Ishikawa (cell line): Measurements from ENCODE around the gene MCAT.

Source experiments
- CEBPB ChIP-seq: IDR thresholded peaks from 2 replicates; pipeline ENCODE4 v1.6.1; 2012
- EP300 ChIP-seq: IDR thresholded peaks from 2 replicates; pipeline ENCODE4 v1.6.1; 2012; ENCODE audit warnings: borderline replicate concordance
- FOXM1 ChIP-seq: IDR thresholded peaks from 2 replicates; pipeline ENCODE4 v1.6.1; 2012; ENCODE audit warnings: low read depth, borderline replicate concordance
- RAD21 ChIP-seq: IDR thresholded peaks from 2 replicates; pipeline ENCODE4 v1.6.1; 2012; ENCODE audit warnings: low read depth
- TEAD4 ChIP-seq: IDR thresholded peaks from 2 replicates; pipeline ENCODE4 v1.6.1; 2012
- YY1 ChIP-seq: IDR thresholded peaks from 2 replicates; pipeline ENCODE4 v1.6.1; 2012; ENCODE audit warnings: low read depth
- TF ChIP-seq, protein P1 (sequence below): IDR thresholded peaks from 2 replicates; pipeline ENCODE4 v1.6.1; 2012; ENCODE audit warnings: low read depth, mild to moderate bottlenecking
- TF ChIP-seq, protein P2 (sequence below): IDR thresholded peaks from 2 replicates; pipeline ENCODE4 v1.6.1; 2012

DNA sequence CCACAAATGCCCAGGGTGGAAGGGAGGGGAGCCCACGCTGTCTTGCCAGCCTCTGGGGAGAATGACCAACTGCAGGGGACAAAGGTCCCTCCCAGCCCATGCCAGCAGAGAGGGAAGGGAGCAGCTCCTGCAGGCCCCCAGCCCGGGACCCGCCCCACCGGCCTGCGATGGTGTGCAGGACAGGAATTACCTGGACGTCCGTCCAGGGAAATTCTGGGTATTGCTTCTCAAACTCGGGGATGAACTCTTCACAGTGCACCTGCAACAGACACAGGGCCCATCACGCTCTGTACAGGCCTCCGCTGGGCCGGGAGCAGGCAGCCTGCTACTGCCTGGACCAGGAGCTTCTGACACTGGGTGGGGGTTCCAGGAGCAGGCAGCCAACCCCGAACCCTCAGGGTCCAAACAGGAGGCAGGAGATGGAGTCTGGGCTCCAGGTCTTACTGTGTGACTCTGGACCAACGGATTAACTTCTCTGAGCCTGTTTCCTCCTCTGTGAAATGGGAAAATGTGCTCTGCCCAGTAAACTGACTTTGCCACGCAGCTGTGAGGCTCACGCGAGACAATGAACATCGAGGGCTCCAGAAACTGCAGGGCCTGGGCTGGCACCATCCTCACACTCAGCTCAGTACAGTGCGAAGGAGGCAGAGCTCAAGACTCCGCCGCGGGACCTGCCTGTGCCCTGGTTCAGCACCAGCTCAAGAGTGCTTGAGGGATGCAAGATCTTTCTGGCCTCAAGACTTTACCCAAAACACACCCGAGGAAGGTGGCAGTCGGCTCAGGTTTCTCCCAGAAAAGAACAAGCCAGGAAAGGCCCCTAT lies 26.3 kb upstream of the MCAT start:
- TF ChIP-seq TEAD4, result no peak
- no peak for TF ChIP-seq YY1
- TF ChIP-seq FOXM1, result no peak
- TF ChIP-seq, protein P1, sequence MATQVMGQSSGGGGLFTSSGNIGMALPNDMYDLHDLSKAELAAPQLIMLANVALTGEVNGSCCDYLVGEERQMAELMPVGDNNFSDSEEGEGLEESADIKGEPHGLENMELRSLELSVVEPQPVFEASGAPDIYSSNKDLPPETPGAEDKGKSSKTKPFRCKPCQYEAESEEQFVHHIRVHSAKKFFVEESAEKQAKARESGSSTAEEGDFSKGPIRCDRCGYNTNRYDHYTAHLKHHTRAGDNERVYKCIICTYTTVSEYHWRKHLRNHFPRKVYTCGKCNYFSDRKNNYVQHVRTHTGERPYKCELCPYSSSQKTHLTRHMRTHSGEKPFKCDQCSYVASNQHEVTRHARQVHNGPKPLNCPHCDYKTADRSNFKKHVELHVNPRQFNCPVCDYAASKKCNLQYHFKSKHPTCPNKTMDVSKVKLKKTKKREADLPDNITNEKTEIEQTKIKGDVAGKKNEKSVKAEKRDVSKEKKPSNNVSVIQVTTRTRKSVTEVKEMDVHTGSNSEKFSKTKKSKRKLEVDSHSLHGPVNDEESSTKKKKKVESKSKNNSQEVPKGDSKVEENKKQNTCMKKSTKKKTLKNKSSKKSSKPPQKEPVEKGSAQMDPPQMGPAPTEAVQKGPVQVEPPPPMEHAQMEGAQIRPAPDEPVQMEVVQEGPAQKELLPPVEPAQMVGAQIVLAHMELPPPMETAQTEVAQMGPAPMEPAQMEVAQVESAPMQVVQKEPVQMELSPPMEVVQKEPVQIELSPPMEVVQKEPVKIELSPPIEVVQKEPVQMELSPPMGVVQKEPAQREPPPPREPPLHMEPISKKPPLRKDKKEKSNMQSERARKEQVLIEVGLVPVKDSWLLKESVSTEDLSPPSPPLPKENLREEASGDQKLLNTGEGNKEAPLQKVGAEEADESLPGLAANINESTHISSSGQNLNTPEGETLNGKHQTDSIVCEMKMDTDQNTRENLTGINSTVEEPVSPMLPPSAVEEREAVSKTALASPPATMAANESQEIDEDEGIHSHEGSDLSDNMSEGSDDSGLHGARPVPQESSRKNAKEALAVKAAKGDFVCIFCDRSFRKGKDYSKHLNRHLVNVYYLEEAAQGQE, result no peak
- TF ChIP-seq, protein P2, sequence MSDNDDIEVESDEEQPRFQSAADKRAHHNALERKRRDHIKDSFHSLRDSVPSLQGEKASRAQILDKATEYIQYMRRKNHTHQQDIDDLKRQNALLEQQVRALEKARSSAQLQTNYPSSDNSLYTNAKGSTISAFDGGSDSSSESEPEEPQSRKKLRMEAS, result no peak
- no peak for TF ChIP-seq CEBPB
- TF ChIP-seq RAD21, result no peak
- TF ChIP-seq EP300, result no peak
